ENCODE results near the gene ZNF318. TPM values are rescaled to one million over a fixed set of nuclear protein-coding genes. Genes with fewer than 3 reads are reported as not detected.

ZNF318 gene
- total RNA-seq, 1 donor from 2014 or later: 9.8 TPM

- no peaks in the 10 kb centered on the region for H3K9me3 Mint-ChIP-seq (ENCODE audit: unreplicated experiment)
- Histone ChIP-seq H2AFZ (ENCODE audit: low read depth, low read length) (no peak overlapping the region), H3K9ac (ENCODE audit: low read length) (no peak overlapping the region), H3K4me2 (ENCODE audit: low read length) (no peak overlapping the region), H3K27me3 (ENCODE audit: insufficient read depth, low read length) (peaks cover 2% of the 10 kb centered on the region), H4K20me1 (ENCODE audit: insufficient read depth, low read length) (no peaks in the 10 kb centered on the region), H3K4me3 (ENCODE audit: insufficient read depth, low read depth, low read length) (no peak overlapping the region), H3K4me1 (ENCODE audit: insufficient read depth, low read length) (no peaks in the 10 kb centered on the region), H3K9me3 (ENCODE audit: insufficient read depth, low read depth, low read length) (no peaks in the 10 kb centered on the region), H3K79me2 (ENCODE audit: insufficient read depth, low read length) (no peaks in the 10 kb centered on the region), H3K36me3 (ENCODE audit: insufficient read depth, low read length) (no peaks in the 10 kb centered on the region), H3K27ac (ENCODE audit: low read depth, low read length) (no peak overlapping the region)
- peaks cover 31% of the 10 kb centered on the region for H3K27me3 Mint-ChIP-seq (ENCODE audit: low read depth, unreplicated experiment)
- H3K27ac Mint-ChIP-seq (ENCODE audit: unreplicated experiment): no peak overlapping the region
- peaks cover 9% of the 10 kb centered on the region for H3K4me1 Mint-ChIP-seq (ENCODE audit: low read depth, unreplicated experiment)
- FAIRE-seq (no peak), DNase-seq (ENCODE audit: low read depth) (no peak)
- no peak overlapping the region for H3K4me3 Mint-ChIP-seq (ENCODE audit: unreplicated experiment)
- H3K36me3 Mint-ChIP-seq (ENCODE audit: low read depth, unreplicated experiment): no peaks in the 10 kb centered on the region
- TF ChIP-seq EZH2 (IDR thresholded peaks at IDR 0.05; ENCODE audit: insufficient read depth, low read length): no peak
- no peak for TF ChIP-seq CTCF (IDR thresholded peaks at IDR 0.05; ENCODE audit: insufficient read depth, low read depth, low read length)
Measured at GRCh38 chr6:43286456-43286979, 82.9 kb downstream of the ZNF318 start.

Other genes with a start within 250 kb of the ZNF318 start
- gene SRF, start 198.4 kb downstream of the ZNF318 start, total RNA-seq: 53.5 and 54.9 TPM in 2 replicates
- gene CUL9, start 187.5 kb downstream of the ZNF318 start, total RNA-seq: 11.1 TPM in 2 replicates
- 15.1 and 17.6 TPM in 2 replicates for gene DNPH1, start 140.2 kb downstream of the ZNF318 start, total RNA-seq
- gene TTBK1, start 126.2 kb downstream of the ZNF318 start, total RNA-seq: 0.14 TPM in 1 of 2 replicates, not detected in the other
- gene SLC22A7, start 71.4 kb downstream of the ZNF318 start, total RNA-seq: not detected in 2 replicates
- gene CRIP3, start 60.8 kb downstream of the ZNF318 start, total RNA-seq: not detected in 2 replicates
- 37.2 and 40.8 TPM in 2 replicates for gene ABCC10, start 57.9 kb upstream of the ZNF318 start, total RNA-seq
- 0.41 and 0.68 TPM in 2 replicates for gene DLK2, start 85.9 kb upstream of the ZNF318 start, total RNA-seq
- 26.6 and 28.3 TPM in 2 replicates for gene TJAP1, start 107.9 kb upstream of the ZNF318 start, total RNA-seq
- 0.30 and 0.31 TPM in 2 replicates for gene LRRC73, start 140.7 kb upstream of the ZNF318 start, total RNA-seq
- 132 and 141 TPM in 2 replicates for gene YIPF3, start 147.3 kb upstream of the ZNF318 start, total RNA-seq
- gene POLR1C, start 147.4 kb upstream of the ZNF318 start, total RNA-seq: 41.8 and 46.2 TPM in 2 replicates
- 53.0 and 62.6 TPM in 2 replicates for gene XPO5, start 206.4 kb upstream of the ZNF318 start, total RNA-seq
- 53.0 and 58.0 TPM in 2 replicates for gene POLH, start 206.5 kb upstream of the ZNF318 start, total RNA-seq

All from astrocyte (in vitro differentiated cells and primary cell).